K562 (cell line): ENCODE measurements around the gene BIRC6. TPM values are rescaled to one million over a fixed set of nuclear protein-coding genes. Genes with fewer than 3 reads are reported as not detected.
A peak's percentile ranks its signal among the peaks of the same experiment; 100 is the strongest.

ENCODE experiments used
- ARNT ChIP-seq, 2 experiments: fragments of 450-650 bp; IDR thresholded peaks; 2 replicates each; pipeline ENCODE4 v1.6.1; 2016; ENCODE audit warnings: mild to moderate bottlenecking in 1 of 2
- BCL6 ChIP-seq: fragments of 250-450 bp; sonication (Bioruptor Pico); IDR thresholded peaks from 2 replicates; pipeline ENCODE4 v1.4.0; 2020
- CBX5 ChIP-seq: IDR thresholded peaks from 2 replicates; pipeline ENCODE4 v1.6.1; 2014; ENCODE audit warnings: low read depth, borderline replicate concordance
- CEBPB ChIP-seq: fragments of 450-650 bp; IDR thresholded peaks from 2 replicates; pipeline ENCODE4 v1.6.1; 2016; ENCODE audit warnings: missing genetic modification characterization, missing compliant biosample characterization
- CTBP1 ChIP-seq: fragments of 450-650 bp; IDR thresholded peaks from 2 replicates; pipeline ENCODE4 v1.6.1; 2016; ENCODE audit warnings: borderline replicate concordance
- DPF2 ChIP-seq: fragments of 450-650 bp; IDR thresholded peaks from 2 replicates; pipeline ENCODE4 v1.6.1; 2016
- ELF1 ChIP-seq: fragments of 200-800 bp; sonication (Bioruptor generic); IDR thresholded peaks from 2 replicates; pipeline ENCODE4 v1.6.1; 2016; ENCODE audit warnings: missing genetic modification characterization, missing compliant biosample characterization
- FOXJ3 ChIP-seq: sonication (generic); formaldehyde crosslinking; IDR thresholded peaks from 2 replicates; pipeline ENCODE4 v1.4.0; 2020; ENCODE audit warnings: mild to moderate bottlenecking, missing genetic modification reagents
- HDAC2 ChIP-seq: fragments of 450-650 bp; IDR thresholded peaks from 2 replicates; pipeline ENCODE4 v1.6.1; 2016; ENCODE audit warnings: mild to moderate bottlenecking
- KDM1A ChIP-seq, 2 experiments: fragments of 450-650 bp; IDR thresholded peaks; 2 replicates each; pipeline ENCODE4 v1.6.1; 2016; ENCODE audit warnings: mild to moderate bottlenecking in 2 of 2
- MTF1 ChIP-seq: fragments of 250-450 bp; sonication (Bioruptor Pico); IDR thresholded peaks from 2 replicates; pipeline ENCODE4 v1.9.0; 2021; ENCODE audit warnings: moderate library complexity, mild to moderate bottlenecking, inconsistent platforms, borderline replicate concordance
- MYBL2 ChIP-seq, 2 experiments: fragments of 450-650 bp in 1 of 2; sonication (generic) in 1 of 2; formaldehyde crosslinking in 1 of 2; IDR thresholded peaks; 2 replicates each; pipeline versions ENCODE4 v1.6.1 to v1.8.1; 2017 to 2022; ENCODE audit warnings: borderline replicate concordance in 1 of 2, inconsistent platforms in 1 of 2, low read depth in 1 of 2, mild to moderate bottlenecking in 1 of 2, missing genetic modification reagents in 1 of 2, moderate library complexity in 1 of 2
- POLR2G ChIP-seq: fragments of 200-400 bp; formaldehyde crosslinking; IDR thresholded peaks from 2 replicates; pipeline ENCODE4 v1.6.1; 2017; ENCODE audit warnings: low read depth, mild to moderate bottlenecking, antibody characterized with exemption, low read length, moderate library complexity
- POU5F1 ChIP-seq: fragments of 150-350 bp; IDR thresholded peaks from 2 replicates; pipeline ENCODE4 v1.6.1; 2014; ENCODE audit warnings: borderline replicate concordance, low read length, low read depth, mild to moderate bottlenecking; ENCODE audit not compliant: partially characterized antibody
- SMARCA5 ChIP-seq: fragments of 450-650 bp; IDR thresholded peaks from 2 replicates; pipeline ENCODE4 v1.6.1; 2016
- SNRNP70 ChIP-seq: fragments of 200-400 bp; formaldehyde crosslinking; optimal IDR thresholded peaks from 2 replicates; pipeline ENCODE3; 2017; ENCODE audit warnings: low read depth, low read length
- TRIM24 ChIP-seq, 2 experiments: fragments of 450-650 bp; IDR thresholded peaks; 2 replicates each; pipeline ENCODE4 v1.6.1; 2016
- ZBED1 ChIP-seq: IDR thresholded peaks from 2 replicates; pipeline ENCODE4 v1.6.1; 2014
- ZBTB43 ChIP-seq: sonication (generic); formaldehyde crosslinking; IDR thresholded peaks from 2 replicates; pipeline ENCODE4 v1.8.0; 2023; ENCODE audit warnings: mild to moderate bottlenecking, missing genetic modification reagents
- ZNF174 ChIP-seq: fragments of 250-450 bp; sonication (Bioruptor Pico); IDR thresholded peaks from 2 replicates; pipeline ENCODE4 v1.4.0; 2020; ENCODE audit warnings: mild to moderate bottlenecking
- ZNF175 ChIP-seq: fragments of 200-800 bp; sonication (Bioruptor generic); IDR thresholded peaks from 2 replicates; pipeline ENCODE4 v1.6.1; 2016; ENCODE audit warnings: low read depth, mild to moderate bottlenecking, missing genetic modification characterization, missing compliant biosample characterization
- ZNF584 ChIP-seq: fragments of 200-800 bp; sonication (Bioruptor generic); IDR thresholded peaks from 2 replicates; pipeline ENCODE4 v1.6.1; 2016; ENCODE audit warnings: low read depth, mild to moderate bottlenecking, missing genetic modification characterization, missing compliant biosample characterization
- ZNF655 ChIP-seq: fragments of 250-450 bp; sonication (Bioruptor Pico); IDR thresholded peaks from 2 replicates; pipeline ENCODE4 v1.5.0; 2021
- ZNF699 ChIP-seq: fragments of 250-450 bp; sonication (Bioruptor Pico); IDR thresholded peaks from 2 replicates; pipeline ENCODE4 v1.8.0; 2021; ENCODE audit warnings: mild to moderate bottlenecking, moderate library complexity; ENCODE audit not compliant: insufficient replicate concordance
- polyA plus RNA-seq, 8 experiments: library from polyadenylated mRNA; depleted of rRNA in 4 of 8; stranded (reverse) in 5 of 8; unstranded in 3 of 8; fragments of >200 nt; fragmentation: Nextera tagmentation in 2 of 8; fragmentation: Illumina TruSeq in 1 of 8; extraction: Ambion mirVana in 2 of 8; extraction: Trizol in 1 of 8; gene quantifications; 2 replicates each; pipeline versions ENCODE4 v1.2.1 to v1.2.3, GENCODE V29; 2011 to 2014; ENCODE audit warnings: inconsistent platforms in 1 of 8, missing spikeins in 1 of 8
- total RNA-seq, 7 experiments: library from RNA; depleted of rRNA in 6 of 7; stranded (reverse); fragments of >200 nt in 6 of 7; fragmentation: Illumina TruSeq in 2 of 7; extraction: Trizol in 2 of 7; gene quantifications; 2 replicates each; pipeline versions ENCODE4 v1.2.1 to v1.2.3, GENCODE V29; 2011 to 2021; ENCODE audit warnings: low replicate concordance in 1 of 7
- TF ChIP-seq, protein P1 (sequence below): fragments of 250-450 bp; sonication (Bioruptor Pico); IDR thresholded peaks from 2 replicates; pipeline ENCODE4 v1.9.0; 2021; ENCODE audit warnings: mild to moderate bottlenecking, inconsistent platforms
- TF ChIP-seq, protein P2 (sequence below): fragments of 200-800 bp; sonication (Bioruptor generic); IDR thresholded peaks from 2 replicates; pipeline ENCODE4 v1.6.1; 2017; ENCODE audit warnings: missing genetic modification characterization, missing compliant biosample characterization

BIRC6 gene
- total and polyA plus RNA-seq, 9 of the 15 experiments (the other 6 are each of a cell fraction or from before 2014, with no cell fraction given): 18.8 to 110 (median 49.8) TPM

GRCh38 chr2:32647180-32647651 is 290.4 kb downstream of the BIRC6 start (continued):
- TF ChIP-seq, protein P1, sequence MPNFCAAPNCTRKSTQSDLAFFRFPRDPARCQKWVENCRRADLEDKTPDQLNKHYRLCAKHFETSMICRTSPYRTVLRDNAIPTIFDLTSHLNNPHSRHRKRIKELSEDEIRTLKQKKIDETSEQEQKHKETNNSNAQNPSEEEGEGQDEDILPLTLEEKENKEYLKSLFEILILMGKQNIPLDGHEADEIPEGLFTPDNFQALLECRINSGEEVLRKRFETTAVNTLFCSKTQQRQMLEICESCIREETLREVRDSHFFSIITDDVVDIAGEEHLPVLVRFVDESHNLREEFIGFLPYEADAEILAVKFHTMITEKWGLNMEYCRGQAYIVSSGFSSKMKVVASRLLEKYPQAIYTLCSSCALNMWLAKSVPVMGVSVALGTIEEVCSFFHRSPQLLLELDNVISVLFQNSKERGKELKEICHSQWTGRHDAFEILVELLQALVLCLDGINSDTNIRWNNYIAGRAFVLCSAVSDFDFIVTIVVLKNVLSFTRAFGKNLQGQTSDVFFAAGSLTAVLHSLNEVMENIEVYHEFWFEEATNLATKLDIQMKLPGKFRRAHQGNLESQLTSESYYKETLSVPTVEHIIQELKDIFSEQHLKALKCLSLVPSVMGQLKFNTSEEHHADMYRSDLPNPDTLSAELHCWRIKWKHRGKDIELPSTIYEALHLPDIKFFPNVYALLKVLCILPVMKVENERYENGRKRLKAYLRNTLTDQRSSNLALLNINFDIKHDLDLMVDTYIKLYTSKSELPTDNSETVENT: no peak
- TF ChIP-seq POU5F1 (no peak), BCL6 (no peak), ZNF699 (CRISPR knock-in tag) (no peak), KDM1A (IDR thresholded peaks at IDR 0.05) (no peak), CTBP1 (no peak), SMARCA5 (no peak), ZNF584 (CRISPR knock-in tag) (no peak), FOXJ3 (CRISPR knock-in tag) (no peak), POLR2G (no peak), ZNF175 (CRISPR knock-in tag) (no peak), MTF1 (no peak), ZNF174 (CRISPR knock-in tag) (no peak), ARNT (IDR thresholded peaks at IDR 0.05) (no peak), CBX5 (no peak), CEBPB (tag) (peak; percentile 80), MYBL2 (IDR thresholded peaks at IDR 0.05; ENCODE audit: low read depth) (no peak), MYBL2 (CRISPR knock-in tag; IDR thresholded peaks at IDR 0.05; ENCODE audit: borderline replicate concordance) (no peak), TRIM24 (IDR thresholded peaks at IDR 0.05) (no peak), DPF2 (0 out of 2 replicates have a peak, but pooled peaks have one; percentile 38), HDAC2 (no peak), ELF1 (tag) (no peak), ZBTB43 (CRISPR knock-in tag) (no peak), ZNF655 (CRISPR knock-in tag) (no peak), SNRNP70 (no peak), ZBED1 (no peak)
- TF ChIP-seq, protein P2, sequence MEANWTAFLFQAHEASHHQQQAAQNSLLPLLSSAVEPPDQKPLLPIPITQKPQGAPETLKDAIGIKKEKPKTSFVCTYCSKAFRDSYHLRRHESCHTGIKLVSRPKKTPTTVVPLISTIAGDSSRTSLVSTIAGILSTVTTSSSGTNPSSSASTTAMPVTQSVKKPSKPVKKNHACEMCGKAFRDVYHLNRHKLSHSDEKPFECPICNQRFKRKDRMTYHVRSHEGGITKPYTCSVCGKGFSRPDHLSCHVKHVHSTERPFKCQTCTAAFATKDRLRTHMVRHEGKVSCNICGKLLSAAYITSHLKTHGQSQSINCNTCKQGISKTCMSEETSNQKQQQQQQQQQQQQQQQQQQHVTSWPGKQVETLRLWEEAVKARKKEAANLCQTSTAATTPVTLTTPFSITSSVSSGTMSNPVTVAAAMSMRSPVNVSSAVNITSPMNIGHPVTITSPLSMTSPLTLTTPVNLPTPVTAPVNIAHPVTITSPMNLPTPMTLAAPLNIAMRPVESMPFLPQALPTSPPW: no peak
